GDM1 (cell line): ENCODE data around the gene PACS2.
A peak's percentile ranks its signal among the peaks of the same experiment; 100 is the strongest.

Source experiments
- DNase-seq: peaks from one replicate; lab custom pipeline; 2025; lab: John Stamatoyannopoulos, UW

The PACS2 gene

DNA sequence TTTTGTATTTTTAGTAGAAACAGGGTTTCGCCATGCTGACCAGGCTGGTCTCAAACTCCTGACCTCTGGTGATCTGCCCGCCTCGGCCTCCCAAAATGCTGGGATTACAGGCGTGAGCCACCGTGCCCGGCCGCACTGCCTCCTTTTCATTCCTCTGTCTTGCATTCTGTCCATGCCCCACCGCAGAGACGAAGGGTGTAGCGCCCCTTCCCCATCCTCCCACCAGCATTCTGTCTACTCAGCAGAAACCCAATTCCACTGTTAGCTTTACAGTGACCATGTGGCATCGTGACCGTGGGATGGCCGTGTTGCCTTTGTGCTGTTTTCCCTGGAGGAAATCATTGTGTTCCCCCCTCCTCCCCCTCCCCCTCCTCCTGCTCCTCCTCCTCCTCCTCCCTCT is 94.0 kb downstream of the PACS2 start:
- no peak for DNase-seq

DNA sequence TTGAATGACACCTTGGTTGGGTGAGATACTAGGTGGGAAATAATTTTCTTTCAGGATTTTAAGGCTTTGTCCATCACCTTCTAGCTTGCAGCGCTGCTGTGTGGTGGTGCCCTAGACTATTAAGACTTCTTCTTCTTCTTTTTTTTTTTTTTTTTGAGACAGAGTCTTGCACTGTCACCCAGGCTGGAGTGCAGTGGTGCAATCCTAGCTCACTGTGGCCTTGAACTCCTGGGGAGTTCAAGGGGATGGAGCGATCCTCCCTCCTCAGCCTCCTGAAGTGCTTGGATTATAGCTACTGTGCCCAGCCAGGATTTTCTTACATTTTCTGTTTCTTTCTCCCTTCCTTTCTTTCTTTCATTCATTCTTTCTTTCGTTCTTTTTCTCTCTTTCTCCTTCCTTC is 94.8 kb downstream of the PACS2 start:
- no peak for DNase-seq

DNA sequence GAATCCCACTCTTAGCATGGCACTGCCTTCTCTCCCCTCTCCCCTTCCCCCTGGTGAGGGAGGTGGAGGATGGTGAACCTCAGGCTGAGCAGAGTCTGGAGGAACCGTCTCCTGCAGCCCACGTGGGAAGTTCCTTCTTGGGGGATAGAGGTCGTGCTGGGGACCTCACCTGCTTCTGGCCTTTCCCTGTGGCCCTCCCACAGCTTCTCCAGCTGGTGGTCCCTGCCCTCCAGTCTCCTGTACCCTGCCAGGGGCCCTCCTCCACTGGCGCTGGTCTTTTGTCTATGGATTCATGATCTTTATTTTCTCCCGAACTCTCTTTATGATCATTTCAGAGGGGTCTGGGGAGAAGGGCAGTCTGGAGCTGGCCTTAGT is 96.1 kb downstream of the PACS2 start:
- no peak for DNase-seq

GRCh38 chr14:105411017-105411941 is 96.7 kb downstream of the PACS2 start:
- no peak for DNase-seq

- no peak for DNase-seq
Observed at GRCh38 chr14:105411985-105412770, 97.6 kb downstream of the PACS2 start.

- DNase-seq, result no peak
Observed at GRCh38 chr14:105412771-105413543, 98.4 kb downstream of the PACS2 start.

- DNase-seq, result no peak
Observed at GRCh38 chr14:105413544-105413886, 99.0 kb downstream of the PACS2 start.

DNA sequence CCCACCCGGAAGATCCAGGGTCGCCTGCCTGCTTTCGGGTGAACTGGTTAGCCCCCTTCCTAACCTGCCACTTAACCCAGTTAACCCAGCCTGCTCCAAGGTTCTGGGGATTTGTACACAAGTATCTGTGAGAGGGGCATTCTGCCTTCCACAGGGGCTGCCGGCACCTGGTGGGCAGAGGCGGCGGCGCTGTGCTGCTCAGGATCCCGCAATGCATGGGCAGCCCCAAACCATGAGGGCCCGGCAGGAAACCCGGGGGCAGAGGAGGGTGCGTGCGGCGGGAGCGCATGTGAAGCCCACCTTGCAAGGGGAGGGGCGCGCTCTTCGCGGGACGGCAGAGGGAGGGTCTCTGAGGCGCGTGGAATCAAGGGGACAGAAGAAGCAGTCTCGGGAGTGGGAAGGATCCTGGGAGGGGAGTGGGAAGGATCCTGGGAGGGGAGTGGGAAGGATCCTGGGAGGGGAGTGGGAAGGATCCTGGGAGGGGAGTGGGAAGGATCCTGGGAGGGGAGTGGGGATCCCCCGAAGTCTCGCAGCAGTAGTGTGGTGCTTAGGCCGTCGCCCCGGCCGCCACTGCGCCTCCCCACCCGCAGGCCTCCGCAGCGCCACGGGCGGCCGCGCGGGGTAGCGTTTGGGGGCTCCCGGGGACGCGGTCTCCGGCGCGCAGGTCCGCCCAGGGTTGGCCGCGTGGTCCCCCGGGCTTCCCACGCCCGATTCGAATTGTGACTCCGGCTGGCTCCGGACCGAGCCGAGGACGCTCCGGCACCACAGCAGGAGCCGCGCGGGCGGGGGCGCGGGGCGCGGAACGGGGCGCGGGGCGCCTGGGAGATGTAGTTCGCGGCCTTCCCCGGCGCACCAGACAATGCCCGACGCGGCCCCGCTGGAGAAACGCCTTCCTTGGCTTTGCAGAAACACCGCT is 100.2 kb downstream of the PACS2 start:
- no peak for DNase-seq

GRCh38 chr14:105415481-105416428 is 101.2 kb downstream of the PACS2 start:
- DNase-seq, result no peak

- no peak for DNase-seq
Observed at GRCh38 chr14:105416671-105417070, 102.1 kb downstream of the PACS2 start.

DNA sequence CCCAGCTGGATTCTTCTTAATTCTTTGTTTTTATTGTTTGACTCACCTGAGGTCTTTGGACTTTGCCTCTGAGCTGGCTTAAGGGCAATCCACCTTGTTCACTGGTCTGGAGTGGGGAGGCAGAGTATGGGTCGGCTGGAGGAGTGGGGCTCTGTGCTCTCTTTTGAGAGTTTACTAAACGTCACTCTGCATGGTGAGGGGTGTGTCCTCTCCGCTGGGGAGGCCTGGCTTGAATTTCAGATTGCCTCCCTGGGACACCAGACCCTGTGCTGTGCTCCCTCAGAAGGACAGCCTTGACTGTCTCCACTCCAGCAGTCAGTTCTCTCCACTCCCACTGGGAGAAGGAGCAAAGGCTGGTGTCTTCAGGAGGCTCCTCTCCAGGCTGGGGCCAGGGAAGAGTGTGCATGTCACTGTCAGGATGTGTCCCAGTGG is 103.2 kb downstream of the PACS2 start:
- DNase-seq, result no peak

- no peak for DNase-seq
Observed at GRCh38 chr14:105418269-105419194, 104.0 kb downstream of the PACS2 start.

DNA sequence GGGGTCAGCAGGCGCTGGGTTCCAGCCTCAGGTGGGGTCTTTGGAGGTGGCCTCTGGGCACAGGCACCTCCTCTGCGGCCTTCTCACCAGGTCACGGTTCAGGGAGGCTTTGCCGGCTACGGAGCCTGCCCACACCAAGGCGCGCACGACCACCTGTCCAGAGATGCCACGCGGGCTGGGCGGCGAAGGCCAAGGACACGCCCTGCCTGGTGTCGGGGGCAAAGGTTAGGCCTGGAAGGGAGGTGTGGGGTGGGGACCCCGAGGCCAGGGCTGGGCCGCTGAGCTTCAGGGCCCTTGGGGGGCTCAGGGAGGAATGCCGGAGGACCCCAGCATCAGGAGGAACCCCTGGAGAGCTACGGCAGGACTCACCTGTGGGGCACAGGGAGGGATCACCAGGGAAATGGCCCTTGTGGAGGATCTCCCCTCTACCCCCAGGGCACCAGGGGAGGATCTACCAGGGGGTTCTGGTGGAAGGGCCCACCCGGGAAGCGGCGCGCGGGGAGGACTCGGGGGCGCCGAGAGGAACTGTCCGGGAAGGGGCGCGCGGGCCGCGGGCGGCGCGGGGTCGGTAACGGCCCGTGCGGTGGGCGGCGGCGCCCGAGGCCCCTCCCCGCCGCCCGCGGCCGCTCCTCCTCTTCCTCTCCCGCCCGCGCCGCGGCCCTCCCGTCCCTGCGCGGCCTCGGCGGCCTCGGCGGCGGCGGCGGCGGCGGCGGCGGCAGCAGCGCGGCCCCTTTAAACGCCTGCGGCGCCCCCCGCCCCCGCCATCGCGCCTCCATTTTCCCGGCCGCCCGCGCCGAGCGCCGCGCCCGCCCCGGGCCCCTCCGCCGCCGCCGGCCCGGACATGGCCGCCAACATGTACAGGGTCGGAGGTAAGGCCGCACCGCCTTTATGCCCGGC is 104.9 kb downstream of the PACS2 start, which contains the start of gene MTA1:
TSS of gene MTA1 (plus strand) at position 633 of the 897 bp plus-strand sequence. CDS start at position 842, 209 bp downstream.
- DNase-seq, result peak; percentile 30

DNA sequence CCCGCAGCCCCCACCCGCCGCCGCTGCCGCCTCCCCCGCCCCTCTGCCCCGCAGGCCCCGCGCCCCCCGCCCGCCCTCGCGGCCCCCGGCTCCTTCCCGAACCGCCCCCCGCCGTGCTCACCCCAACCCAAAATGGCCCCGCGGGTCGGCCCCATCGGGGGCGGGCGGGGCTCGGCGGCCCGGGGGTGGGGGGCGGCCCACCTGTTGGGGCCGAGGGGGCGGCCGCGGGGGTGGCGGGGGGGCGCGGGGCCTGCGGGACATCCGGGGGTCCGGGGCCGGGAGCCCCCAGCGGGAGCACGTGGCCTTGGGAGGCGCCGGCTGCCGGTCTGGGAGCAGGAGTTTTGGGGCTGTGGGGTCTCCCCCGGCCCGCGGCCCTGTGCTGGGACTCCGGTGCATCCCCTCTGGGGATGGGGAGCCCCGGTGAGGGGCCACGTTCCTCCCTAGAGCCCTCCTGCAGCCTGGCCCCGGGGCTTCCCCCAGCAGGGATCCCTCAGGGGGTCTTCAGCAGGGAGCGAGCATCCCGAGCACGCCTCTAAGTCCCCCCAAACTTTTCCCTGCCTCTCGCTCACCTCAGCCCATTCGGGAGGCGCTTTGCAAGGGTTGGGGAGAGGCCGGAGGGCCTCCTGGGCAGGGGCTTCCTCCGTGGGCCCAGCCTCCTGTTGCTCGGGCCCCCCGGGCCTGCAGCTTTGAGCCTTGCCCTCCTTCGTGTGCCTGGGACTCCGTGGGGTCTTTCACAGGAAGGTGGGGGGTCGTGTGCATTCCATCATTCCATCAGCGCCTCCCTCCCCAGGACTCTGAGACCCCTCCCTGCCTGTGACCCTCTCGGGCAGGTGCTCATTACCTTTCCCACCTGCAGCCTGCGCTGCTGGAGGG is 105.8 kb downstream of the PACS2 start:
- DNase-seq, result no peak

DNA sequence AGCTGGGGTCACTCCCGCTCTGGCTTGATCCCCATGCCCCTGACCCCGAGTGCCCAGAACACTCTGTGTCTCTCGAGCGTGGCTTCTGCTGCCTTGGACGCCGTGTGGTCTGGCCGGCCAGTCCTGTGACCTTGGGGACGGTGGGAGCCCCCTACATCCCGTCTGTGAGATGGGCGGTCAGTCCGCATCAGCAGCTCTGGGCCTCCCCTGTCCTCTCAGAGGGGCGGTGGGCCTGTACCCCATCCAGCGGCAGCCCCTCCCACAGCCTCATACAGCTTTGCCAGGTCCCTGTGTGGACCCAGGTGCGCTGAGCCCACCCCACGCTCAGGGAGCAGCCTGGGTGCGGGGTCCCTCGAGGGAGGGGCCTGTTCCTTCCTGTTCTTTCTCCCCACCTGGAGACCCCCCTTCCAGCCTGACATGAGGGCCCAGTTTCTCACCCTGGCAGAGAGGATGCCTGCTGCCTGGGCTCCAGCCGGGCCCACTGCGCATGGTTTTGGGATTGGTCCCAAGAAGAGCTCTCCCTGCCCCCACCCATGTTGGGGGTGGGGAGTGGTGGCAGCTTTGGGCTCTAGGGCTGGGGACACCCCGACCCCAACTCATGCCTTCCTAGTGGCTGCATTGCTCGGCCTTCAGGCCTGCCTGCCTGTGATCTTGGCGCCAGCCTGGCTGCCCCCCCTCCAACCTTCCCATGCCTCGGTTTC is 106.6 kb downstream of the PACS2 start:
- no peak for DNase-seq
